HL-60 (cell line): Measurements from ENCODE around the gene NDUFB5.

Experiments used
- DNase-seq, 2 experiments: peaks; one replicate each; pipeline ENCODE4 v3.0.0-alpha.2; 2010 to 2020; ENCODE audit warnings: low read depth in 1 of 2, low spot score in 1 of 2
- H3K27ac ChIP-seq: fragments of 250-450 bp; sonication (Bioruptor Pico); replicated peaks from 2 replicates; pipeline ENCODE4 v1.5.1; 2020; ENCODE audit warnings: mild to moderate bottlenecking, moderate library complexity
- H3K27me3 ChIP-seq: fragments of 250-450 bp; sonication (Bioruptor Pico); 2 replicates; pipeline ENCODE4 v1.5.1; 2021; ENCODE audit warnings: mild to moderate bottlenecking, moderate library complexity; ENCODE audit not compliant: insufficient read depth, poor library complexity, severe bottlenecking
- H3K4me3 ChIP-seq: replicated peaks from 2 replicates; pipeline ENCODE4 v1.5.1; 2011; ENCODE audit warnings: mild to moderate bottlenecking, control low read depth, low read length; ENCODE audit not compliant: insufficient read depth
- CTCF ChIP-seq: IDR thresholded peaks from one replicate; pipeline ENCODE4 v1.5.1; 2011; ENCODE audit warnings: low read length, control low read depth, inconsistent platforms; ENCODE audit not compliant: insufficient read depth
- GABPA ChIP-seq: IDR thresholded peaks from 2 replicates; pipeline ENCODE4 v1.6.1; 2012; ENCODE audit warnings: low read depth
- POLR2AphosphoS5 ChIP-seq: IDR thresholded peaks from 2 replicates; pipeline ENCODE4 v1.6.1; 2012; ENCODE audit warnings: low read depth
- REST ChIP-seq: IDR thresholded peaks from 2 replicates; pipeline ENCODE4 v1.6.1; 2012; ENCODE audit warnings: low read depth; ENCODE audit not compliant: insufficient replicate concordance
- SPI1 ChIP-seq: IDR thresholded peaks from 2 replicates; pipeline ENCODE4 v1.6.1; 2012; ENCODE audit warnings: low read depth, mild to moderate bottlenecking, borderline replicate concordance

Gene NDUFB5

GRCh38 chr3:179615458-179616173 is 11.0 kb downstream of the NDUFB5 start:
- Histone ChIP-seq H3K27me3 (no peaks in the 10 kb centered on the region), H3K4me3 (no peak overlapping the region), H3K27ac (no peak overlapping the region)
- DNase-seq: no peak
- TF ChIP-seq SPI1 (no peak), GABPA (no peak), CTCF (no peak), REST (no peak), POLR2AphosphoS5 (no peak)

- Histone ChIP-seq H3K27ac (no peak overlapping the region), H3K4me3 (no peak overlapping the region), H3K27me3 (no peaks in the 10 kb centered on the region)
- DNase-seq: no peak
- TF ChIP-seq REST (no peak), CTCF (no peak), SPI1 (no peak), POLR2AphosphoS5 (no peak), GABPA (no peak)
Observed at GRCh38 chr3:179622023-179622422, 17.4 kb downstream of the NDUFB5 start.

- DNase-seq: no peak
- no peaks in the 10 kb centered on the region for H3K27me3 ChIP-seq
- no peak overlapping the region for H3K27ac ChIP-seq
- no peak overlapping the region for H3K4me3 ChIP-seq
- TF ChIP-seq SPI1: no peak
- no peak for TF ChIP-seq GABPA
- no peak for TF ChIP-seq CTCF
- TF ChIP-seq POLR2AphosphoS5: no peak
- no peak for TF ChIP-seq REST
Observed at GRCh38 chr3:179624451-179624850, 19.9 kb downstream of the NDUFB5 start.
